HCT116 (cell line): ENCODE measurements around the gene ASCL3.

Experiments used
- CEBPB ChIP-seq: IDR thresholded peaks from 2 replicates; pipeline ENCODE4 v1.6.1; 2012; ENCODE audit warnings: low read depth
- EZH2 ChIP-seq: fragments of 200-600 bp; sonication (generic); IDR thresholded peaks from 2 replicates; pipeline ENCODE4 v1.6.1; 2017; ENCODE audit warnings: antibody characterized with exemption, mixed run types
- POLR2A ChIP-seq: IDR thresholded peaks from 2 replicates; pipeline ENCODE4 v1.7.0; 2011; ENCODE audit warnings: borderline replicate concordance; ENCODE audit not compliant: insufficient read depth, insufficient read length; ENCODE audit errors: extremely low read depth
- POLR2AphosphoS5 ChIP-seq: IDR thresholded peaks from 2 replicates; pipeline ENCODE4 v1.6.1; 2011; ENCODE audit warnings: mild to moderate bottlenecking, low read depth, low read length, moderate library complexity
- RAD21 ChIP-seq: IDR thresholded peaks from 2 replicates; pipeline ENCODE4 v1.6.1; 2012; ENCODE audit warnings: low read depth, mild to moderate bottlenecking
- YY1 ChIP-seq: IDR thresholded peaks from 2 replicates; pipeline ENCODE4 v1.6.1; 2011; ENCODE audit warnings: low read length, low read depth, moderate library complexity, mild to moderate bottlenecking; ENCODE audit not compliant: insufficient replicate concordance; ENCODE audit errors: extremely low read depth
- ZFX ChIP-seq: fragments of 450-650 bp; IDR thresholded peaks from 2 replicates; pipeline ENCODE4 v1.6.1; 2017
- ZNF274 ChIP-seq: fragments of 200-500 bp; sonication (Bioruptor generic); IDR thresholded peaks from 2 replicates; pipeline ENCODE4 v1.6.1; 2014; ENCODE audit warnings: mild to moderate bottlenecking, low read depth, low read length, inconsistent platforms
- TF ChIP-seq, protein P1 (sequence below), 3 experiments: fragments of 200-600 bp in 1 of 3; sonication (generic) in 1 of 3; IDR thresholded peaks in 2 of 3; conservative IDR thresholded peaks in 1 of 3; 2 replicates each; pipeline ENCODE4 v1.5.1; 2012 to 2017; ENCODE audit warnings: low read depth in 2 of 3, low read length in 2 of 3, antibody characterized with exemption in 1 of 3, borderline replicate concordance in 1 of 3, control low read depth in 1 of 3, mild to moderate bottlenecking in 1 of 3, mixed read lengths in 1 of 3, mixed run types in 1 of 3, moderate library complexity in 1 of 3; ENCODE audit not compliant: insufficient read depth in 1 of 3

DNA sequence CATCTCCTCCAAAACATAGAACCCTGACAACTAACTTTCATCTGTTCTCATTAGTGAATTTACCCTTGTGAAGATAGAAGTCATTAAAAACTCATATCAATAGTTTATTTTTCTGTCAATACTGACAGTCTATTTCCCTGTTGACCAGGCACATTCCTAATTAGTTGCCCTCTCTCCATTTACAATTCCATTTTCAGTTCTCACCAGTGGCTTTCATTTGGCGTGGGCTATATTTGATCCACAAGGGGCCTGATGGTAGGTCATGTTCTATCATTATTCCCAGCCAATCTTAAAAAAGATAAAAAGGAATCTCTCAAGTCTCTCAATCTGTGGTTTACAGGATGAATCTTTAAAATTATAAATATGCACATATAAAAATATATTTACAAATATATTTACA, 35.7 kb downstream of the ASCL3 start:
- no peak for TF ChIP-seq POLR2A
- TF ChIP-seq, protein P1, sequence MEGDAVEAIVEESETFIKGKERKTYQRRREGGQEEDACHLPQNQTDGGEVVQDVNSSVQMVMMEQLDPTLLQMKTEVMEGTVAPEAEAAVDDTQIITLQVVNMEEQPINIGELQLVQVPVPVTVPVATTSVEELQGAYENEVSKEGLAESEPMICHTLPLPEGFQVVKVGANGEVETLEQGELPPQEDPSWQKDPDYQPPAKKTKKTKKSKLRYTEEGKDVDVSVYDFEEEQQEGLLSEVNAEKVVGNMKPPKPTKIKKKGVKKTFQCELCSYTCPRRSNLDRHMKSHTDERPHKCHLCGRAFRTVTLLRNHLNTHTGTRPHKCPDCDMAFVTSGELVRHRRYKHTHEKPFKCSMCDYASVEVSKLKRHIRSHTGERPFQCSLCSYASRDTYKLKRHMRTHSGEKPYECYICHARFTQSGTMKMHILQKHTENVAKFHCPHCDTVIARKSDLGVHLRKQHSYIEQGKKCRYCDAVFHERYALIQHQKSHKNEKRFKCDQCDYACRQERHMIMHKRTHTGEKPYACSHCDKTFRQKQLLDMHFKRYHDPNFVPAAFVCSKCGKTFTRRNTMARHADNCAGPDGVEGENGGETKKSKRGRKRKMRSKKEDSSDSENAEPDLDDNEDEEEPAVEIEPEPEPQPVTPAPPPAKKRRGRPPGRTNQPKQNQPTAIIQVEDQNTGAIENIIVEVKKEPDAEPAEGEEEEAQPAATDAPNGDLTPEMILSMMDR (IDR thresholded peaks at IDR 0.05 in 2 of 3, conservative IDR thresholded peaks at IDR 0.05 in 1 of 3; ENCODE audit: borderline replicate concordance in 1 of 3, insufficient read depth in 1 of 3, low read depth in 2 of 3, low read length in 2 of 3) = no peak
- TF ChIP-seq YY1 = no peak
- TF ChIP-seq POLR2AphosphoS5 = no peak
- TF ChIP-seq EZH2 = no peak
- no peak for TF ChIP-seq RAD21
- no peak for TF ChIP-seq CEBPB
- TF ChIP-seq ZFX = no peak
- TF ChIP-seq ZNF274 = no peak
